ENCODE measurements around the gene LRCH1.

LRCH1 gene

GRCh38 chr13:46684287-46685001, 131.5 kb downstream of the LRCH1 start:
- no peak overlapping the region for H3K4me3 ChIP-seq (ENCODE audit: low read depth, low read length)
- TF ChIP-seq CTCF (conservative IDR thresholded peaks at IDR 0.05; ENCODE audit: low read depth, low read length): peak; percentile 1
- DNase-seq (ENCODE audit: low read depth): peak; percentile 42

- no peak for DNase-seq (ENCODE audit: low read depth)
- no peak overlapping the region for H3K4me3 ChIP-seq (ENCODE audit: low read depth, low read length)
- no peak for TF ChIP-seq CTCF (conservative IDR thresholded peaks at IDR 0.05; ENCODE audit: low read depth, low read length)
Observed at GRCh38 chr13:46685006-46685730, 132.2 kb downstream of the LRCH1 start.

GRCh38 chr13:46686171-46686570, 133.2 kb downstream of the LRCH1 start:
- TF ChIP-seq CTCF (conservative IDR thresholded peaks at IDR 0.05; ENCODE audit: low read depth, low read length): no peak
- no peak overlapping the region for H3K4me3 ChIP-seq (ENCODE audit: low read depth, low read length)
- no peak for DNase-seq (ENCODE audit: low read depth)

DNA sequence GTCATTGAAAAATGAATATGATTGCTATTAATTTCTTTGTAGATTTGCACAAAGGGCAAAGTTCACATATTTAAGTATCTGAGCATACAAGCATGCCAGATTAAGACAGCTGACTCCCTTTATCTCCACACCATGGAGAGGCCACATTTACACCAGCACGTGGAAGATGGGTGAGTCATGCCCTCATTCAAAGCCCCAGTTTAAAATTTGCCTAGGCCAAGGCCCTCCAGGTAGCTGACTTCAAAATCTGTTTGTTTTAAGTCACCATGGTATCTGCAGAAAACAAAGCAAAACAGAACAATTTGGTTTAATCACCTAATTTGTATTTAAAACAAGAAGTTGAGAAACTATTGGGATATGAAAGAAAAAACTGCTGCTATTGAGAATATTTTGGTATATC, 134.8 kb downstream of the LRCH1 start:
- DNase-seq (ENCODE audit: low read depth): peak; percentile 72
- no peak overlapping the region for H3K4me3 ChIP-seq (ENCODE audit: low read depth, low read length)
- no peak for TF ChIP-seq CTCF (conservative IDR thresholded peaks at IDR 0.05; ENCODE audit: low read depth, low read length)

- no peak for DNase-seq (ENCODE audit: low read depth)
- H3K4me3 ChIP-seq (ENCODE audit: low read depth, low read length): no peak overlapping the region
- TF ChIP-seq CTCF (conservative IDR thresholded peaks at IDR 0.05; ENCODE audit: low read depth, low read length): no peak
Observed at GRCh38 chr13:46688306-46688705, 135.3 kb downstream of the LRCH1 start.

DNA sequence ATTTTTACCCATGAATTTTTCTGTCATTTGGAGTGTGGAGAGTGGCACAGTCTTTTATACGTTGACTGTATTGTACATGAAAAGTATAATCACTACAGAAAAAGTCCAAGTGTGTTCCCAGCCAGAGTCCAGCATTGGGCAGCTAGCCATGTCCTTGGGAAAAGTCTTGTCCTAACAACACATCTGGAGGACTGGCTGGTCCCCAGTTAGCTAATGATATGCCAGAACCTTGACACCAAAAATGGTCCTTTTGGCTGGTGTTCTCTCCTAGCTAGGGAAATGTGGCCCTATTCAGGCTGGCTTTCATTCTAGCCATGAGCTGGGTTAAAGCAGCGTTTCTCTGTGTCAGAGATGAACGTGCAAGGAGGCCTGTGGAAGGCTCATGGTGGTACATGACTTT, 145.0 kb downstream of the LRCH1 start:
- no peak for TF ChIP-seq CTCF (conservative IDR thresholded peaks at IDR 0.05; ENCODE audit: low read depth, low read length)
- H3K4me3 ChIP-seq (ENCODE audit: low read depth, low read length): no peak overlapping the region
- DNase-seq (ENCODE audit: low read depth): no peak

Measured in choroid plexus epithelial cell (primary cell).